HG02588 (cell line): ENCODE data around the gene CALD1.
A peak's percentile ranks its signal among the peaks of the same experiment; 100 is the strongest.

Experiments
- ATAC-seq: cut with Tn5 transposase; IDR thresholded peaks from one replicate; pipeline ENCODE4 v1.9.1; 2021; ENCODE audit warnings: mild to moderate bottlenecking, moderate library complexity; ENCODE audit not compliant: unreplicated experiment

The CALD1 gene

DNA sequence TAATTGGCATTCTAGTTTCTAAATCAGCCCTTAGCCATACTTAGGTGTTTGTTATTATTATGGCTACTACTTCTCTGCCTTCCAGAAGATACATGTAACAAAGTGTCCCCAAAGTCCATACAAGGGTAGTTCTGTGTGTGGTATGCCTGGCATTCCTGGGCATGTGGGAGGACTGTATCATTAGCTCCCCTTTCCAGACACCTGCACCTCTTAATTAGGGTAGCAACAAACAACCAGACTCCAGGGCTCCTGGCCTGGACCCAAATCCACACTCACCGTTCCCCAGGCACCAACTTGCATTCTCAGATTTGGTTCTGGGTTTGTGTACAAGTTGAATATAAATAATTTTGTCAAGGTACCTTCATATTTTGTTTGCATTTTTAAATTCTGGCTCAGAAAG is 15.5 kb upstream of the CALD1 start:
- no peak for ATAC-seq

GRCh38 chr7:134764365-134764764 is 15.1 kb upstream of the CALD1 start:
- ATAC-seq, result no peak

DNA sequence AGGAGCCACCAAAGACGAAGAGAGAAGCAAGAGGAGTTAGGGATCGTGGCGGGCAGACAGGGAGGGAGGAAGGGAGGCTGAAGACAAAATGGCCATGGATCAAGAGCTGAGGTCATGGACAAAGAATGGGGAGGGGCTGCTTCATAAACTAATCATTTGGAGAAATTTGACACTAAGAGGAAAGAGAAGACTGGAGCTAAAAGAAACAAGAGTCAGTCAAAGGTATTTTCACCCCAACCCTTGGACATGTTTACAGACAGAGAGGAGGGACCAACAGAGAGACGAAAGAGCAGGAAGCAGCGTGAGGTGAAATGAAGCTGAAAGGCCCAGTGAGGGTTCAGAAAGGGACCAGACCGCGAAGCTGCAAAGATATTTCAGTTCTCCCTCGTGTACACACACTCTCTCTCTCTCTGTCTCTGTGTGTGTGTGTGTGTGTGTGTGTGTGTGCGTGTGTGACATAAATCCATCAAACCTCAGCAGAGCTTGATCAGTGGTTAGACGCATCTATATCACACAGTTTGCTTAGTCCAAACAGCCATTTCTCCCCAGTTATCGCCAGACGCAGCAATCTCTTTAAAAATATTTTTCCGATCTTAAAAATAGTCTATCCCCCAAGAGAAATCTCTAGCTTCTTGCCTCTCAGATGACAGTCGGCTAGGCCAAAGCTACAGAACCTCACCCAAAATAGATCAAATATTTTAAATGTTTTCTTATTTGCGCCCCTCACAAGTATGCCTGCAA is 12.5 kb upstream of the CALD1 start:
- ATAC-seq, result peak; percentile 93

DNA sequence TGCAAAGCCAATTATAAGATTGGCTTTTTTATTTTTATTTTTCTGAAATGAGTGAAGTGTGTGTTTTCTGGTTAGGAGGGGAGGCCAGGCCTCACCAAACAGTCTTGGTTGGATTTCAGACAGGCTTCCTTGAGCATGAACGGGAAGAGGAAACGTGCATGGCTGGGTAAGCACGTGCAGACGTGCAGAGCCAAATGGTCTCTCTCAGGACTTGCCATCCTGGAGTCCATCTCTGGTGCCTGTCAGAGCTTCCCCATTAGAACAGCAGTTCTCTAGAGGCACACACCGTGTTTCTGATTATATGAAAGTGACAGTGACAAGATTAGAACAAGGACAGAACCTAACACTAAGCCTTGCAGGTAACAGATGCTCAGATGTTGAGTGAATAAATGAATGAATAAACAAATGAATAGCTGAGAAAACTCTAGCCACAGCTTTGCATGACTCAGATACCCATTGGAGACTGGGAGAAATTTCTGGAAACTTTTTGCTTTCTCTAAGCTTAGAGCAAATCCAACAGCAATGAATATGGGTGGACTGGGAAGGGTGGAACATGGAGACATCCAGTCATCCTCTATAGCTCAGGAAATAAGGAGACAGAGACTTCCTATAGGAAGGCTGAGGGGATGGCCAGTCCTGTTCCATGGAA is 11.8 kb upstream of the CALD1 start:
- no peak for ATAC-seq

GRCh38 chr7:134768243-134768642 is 11.2 kb upstream of the CALD1 start:
- ATAC-seq, result no peak

DNA sequence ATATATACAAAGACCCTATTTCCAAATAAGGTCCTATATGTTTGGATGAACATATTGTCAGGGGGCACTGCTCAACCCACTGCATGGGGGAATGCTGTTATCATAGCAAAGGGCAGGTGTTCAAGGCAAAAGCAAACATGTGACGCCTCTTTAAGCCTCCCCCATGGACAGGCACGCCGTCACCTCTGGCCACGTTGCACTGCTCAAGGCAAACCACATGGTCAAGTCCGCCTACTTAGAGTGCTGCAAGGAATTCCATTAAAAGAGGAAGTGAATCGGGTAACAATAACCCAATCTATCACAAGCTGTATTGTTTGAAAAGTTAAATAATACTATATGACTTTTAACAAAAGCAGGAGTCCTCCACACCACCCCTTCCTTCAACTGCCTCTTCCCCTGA is 8.8 kb upstream of the CALD1 start:
- no peak for ATAC-seq

DNA sequence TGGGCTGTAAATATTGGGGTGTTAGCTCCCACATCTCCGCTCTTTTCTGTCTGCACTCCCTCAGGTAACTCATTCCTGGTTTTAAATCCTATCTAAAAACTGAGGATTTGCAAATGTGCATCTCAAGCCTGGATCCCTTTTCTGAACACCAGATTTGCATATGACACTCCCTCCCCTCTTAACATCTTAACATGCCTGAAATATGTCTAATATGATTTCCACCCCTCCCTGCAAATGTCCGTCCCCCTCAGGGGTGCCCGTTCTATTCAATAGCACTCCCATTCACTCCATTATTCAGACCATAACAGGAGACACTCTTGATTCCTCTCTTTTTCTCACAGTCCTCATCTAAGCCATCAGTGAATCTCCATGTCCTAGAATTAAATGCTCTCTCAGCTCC is 8.3 kb upstream of the CALD1 start:
- no peak for ATAC-seq

DNA sequence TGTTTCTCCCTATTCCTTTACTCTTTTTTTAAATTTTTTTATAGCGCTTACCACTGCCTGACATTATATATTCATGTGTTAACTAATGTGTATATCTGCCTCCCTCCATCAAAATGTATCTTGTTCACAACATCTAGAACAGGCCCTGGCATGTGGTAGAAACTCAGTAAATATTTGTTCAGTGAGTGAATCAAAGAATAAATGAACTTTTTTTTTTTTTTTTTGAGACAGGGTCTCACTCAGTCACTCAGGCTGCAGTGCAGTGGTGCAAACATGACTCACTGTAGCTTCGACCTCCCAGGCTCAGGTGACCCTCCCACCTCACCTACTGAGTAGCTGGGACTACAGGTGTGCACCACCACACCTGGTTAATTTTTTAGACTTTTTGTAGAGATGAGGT is 7.5 kb upstream of the CALD1 start:
- ATAC-seq, result no peak

- no peak for ATAC-seq
Measured at GRCh38 chr7:134772401-134772800, 7.0 kb upstream of the CALD1 start.

- no peak for ATAC-seq
Measured at GRCh38 chr7:134773164-134773563, 6.3 kb upstream of the CALD1 start.

DNA sequence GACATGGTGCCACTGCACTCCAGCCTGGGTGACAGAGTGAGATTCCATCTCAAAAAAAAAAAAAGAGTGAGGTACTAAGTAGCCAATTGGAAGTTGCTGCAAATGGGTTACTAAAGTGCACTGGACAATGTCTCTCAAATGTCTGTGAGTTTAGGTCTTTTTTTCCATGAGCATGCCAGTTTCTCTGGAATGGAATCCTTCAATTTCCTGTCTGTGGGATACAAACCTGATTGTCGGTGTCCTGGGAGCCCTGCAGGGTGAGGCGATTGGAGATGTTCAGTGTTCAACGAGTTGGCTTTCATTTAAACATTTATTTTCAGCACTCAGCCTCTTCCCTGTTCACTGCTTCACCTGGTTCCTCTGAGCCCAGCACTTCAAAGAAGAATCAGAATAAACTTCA is 5.3 kb upstream of the CALD1 start:
- ATAC-seq, result no peak

DNA sequence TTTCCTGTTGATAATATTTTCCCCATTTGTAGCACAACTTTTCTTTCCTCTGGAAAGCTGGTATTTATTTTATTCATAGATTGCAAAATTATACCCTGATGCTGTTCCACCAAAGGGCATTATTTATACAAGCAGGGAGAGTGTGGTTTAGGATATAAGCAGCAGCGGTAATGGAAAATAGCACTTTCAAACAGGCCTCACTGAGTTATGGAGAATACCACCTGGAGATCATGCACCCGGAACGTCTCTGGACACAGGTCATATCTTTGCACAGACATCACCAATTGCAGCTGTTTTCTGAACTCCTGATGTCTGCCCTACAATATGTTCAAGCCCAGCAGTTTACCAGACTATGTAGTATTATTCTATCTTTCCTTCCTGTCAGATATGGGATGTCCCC is 2.0 kb upstream of the CALD1 start:
- no peak for ATAC-seq

DNA sequence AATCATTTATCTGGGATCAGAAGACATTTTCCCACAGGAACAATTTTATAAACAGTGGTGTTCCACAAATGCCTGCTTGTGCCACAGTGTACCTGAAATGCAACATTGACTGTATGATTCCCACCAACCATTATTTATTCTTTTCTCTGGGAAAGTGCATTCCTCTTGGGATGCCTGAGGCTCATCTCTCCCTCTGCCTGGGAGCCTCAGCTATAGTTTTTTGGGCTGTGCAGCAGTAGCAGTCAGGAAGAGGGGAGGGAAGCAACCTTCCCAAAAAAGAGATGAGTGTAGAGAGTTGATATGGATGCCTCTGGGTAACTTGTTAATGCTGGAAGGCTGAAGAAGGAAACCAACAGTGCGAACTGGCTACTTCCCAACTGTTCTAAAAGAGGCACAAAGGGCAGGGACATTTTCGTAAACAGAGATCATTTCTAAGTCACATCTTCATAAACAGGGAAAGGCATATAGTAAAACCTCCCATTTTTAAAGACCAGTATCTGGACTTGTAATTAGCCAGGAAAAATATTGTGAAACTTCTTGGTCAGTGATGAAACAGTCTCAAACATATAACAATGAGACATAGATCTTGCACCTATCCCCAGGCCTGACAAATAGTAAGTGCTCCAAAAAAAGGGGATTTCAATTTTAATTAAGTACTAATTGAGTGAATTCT is 1.4 kb upstream of the CALD1 start:
- ATAC-seq, result no peak

DNA sequence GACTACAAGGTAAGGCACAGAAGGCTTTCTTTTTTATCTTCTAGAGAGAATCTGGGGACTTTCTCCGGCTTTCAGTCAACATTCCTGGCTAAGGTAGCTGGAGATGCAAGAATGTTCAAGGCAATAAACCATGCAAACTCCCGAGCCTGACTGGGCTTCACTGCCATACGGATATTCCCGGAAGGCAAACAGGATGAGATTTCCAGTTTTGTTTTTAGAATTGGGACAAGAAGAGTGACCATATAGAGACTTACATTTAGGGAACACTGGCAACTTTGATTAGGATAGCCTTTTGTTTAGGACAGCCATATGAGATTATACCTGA is 269 bp downstream of the CALD1 start:
- no peak for ATAC-seq

DNA sequence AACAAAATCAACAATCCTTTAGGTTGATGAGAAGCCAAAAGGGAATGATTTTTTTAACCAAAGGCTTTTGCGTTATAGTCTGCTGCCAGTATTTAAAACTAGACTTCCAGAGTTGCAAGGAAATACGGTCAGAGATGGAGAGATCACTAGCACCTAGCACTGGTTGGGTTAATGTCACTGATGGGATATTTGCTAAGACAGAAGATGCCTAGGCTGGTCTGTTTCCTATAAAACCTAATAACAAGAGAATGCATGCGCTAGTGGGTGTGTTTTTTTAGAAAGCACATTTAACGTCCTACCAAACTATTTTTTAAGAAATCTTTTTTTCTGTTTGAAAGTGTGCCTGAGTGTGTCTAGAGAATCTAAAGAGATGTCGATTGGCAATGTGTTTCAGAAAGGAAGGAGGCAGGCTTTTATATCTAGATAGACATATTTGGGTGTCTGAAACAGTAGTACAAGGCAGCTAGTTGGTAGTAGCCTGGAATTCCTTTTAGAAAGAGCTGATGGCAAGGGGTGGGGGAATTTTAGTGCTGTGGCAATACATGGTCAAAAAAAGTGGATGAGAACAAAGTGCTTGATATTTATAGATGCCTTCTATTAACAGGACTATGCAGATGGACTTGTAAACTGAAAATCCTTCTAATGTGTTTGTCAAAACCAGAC is 863 bp downstream of the CALD1 start:
- no peak for ATAC-seq

DNA sequence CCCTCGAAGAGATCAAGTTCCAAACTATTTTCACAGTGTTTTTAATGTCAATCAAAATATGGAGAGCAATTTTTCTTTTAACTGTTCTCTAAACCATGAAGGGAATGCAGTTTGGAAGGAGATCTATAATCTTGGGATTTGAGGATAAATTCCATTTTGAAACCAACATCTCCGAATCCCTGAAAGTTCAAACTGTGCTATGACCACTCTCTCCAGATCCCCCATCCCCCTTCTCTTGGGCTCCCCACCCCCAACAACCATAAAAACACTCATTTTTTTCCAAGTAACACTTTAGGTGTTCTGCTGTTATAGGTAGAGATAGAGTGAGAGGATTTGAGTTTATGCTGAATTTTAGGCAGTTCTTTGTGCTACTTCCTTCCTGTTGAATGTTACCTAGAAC is 1.7 kb downstream of the CALD1 start:
- no peak for ATAC-seq

GRCh38 chr7:134782121-134782623 is 2.7 kb downstream of the CALD1 start:
- ATAC-seq, result peak; percentile 84

GRCh38 chr7:134783294-134784069 is 4.0 kb downstream of the CALD1 start:
- ATAC-seq, result no peak

- no peak for ATAC-seq
Measured at GRCh38 chr7:134784251-134785049, 5.0 kb downstream of the CALD1 start.

- ATAC-seq, result no peak
Measured at GRCh38 chr7:134785842-134786241, 6.4 kb downstream of the CALD1 start.
